AG09319 (cell line): ENCODE data around the gene CCDC144A.
"Not testable (repeated sequence)": the region's sequence is repeated elsewhere in the genome, so short reads cannot be mapped to it uniquely, and the experiment has no call there.

Experiments used
- DNase-seq: peaks from one replicate; pipeline ENCODE4 v3.0.0-alpha.2; 2010; ENCODE audit warnings: low read depth; ENCODE audit errors: extremely low read depth
- CTCF ChIP-seq: IDR thresholded peaks from 2 replicates; pipeline ENCODE4 v1.5.1; 2011; ENCODE audit warnings: low read depth, mild to moderate bottlenecking, inconsistent platforms, low read length, moderate library complexity

Gene CCDC144A

GRCh38 chr17:16787851-16788250, 97.8 kb downstream of the CCDC144A start:
- DNase-seq, result not testable (repeated sequence)

DNA sequence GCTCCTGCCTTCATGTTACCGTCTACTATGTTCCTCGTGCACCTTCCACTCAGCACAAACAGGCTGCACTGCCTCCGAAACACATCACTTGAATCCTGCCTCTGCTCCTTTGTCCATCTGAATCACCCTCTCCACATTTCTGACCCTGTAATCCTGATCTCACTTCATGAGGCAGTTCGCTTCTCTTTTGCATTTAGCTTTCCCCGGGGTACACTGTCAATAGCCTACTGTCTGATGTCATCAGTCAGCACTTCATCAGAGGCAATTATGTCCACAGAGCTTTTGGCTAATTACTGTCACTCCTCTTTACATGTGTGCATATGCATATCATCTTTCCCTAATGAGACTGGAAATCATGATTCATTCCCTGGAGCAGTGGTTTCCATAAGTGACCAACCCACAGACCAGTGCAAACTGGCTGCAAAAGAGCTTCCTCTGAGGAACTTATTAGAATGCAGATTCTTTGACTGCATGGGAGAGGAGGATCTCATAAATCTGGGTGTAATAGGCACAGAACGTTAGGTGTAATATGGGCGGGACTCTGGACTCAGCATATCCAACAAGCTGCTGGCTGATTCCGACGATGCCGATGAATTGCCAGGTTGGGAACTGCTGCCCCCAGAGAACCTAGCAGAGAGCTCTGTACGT, 99.0 kb downstream of the CCDC144A start:
- DNase-seq, result not testable (repeated sequence)

- DNase-seq, result not testable (repeated sequence)
These were observed 99.6 kb downstream of the CCDC144A start for GRCh38 chr17:16789622-16790021.

DNA sequence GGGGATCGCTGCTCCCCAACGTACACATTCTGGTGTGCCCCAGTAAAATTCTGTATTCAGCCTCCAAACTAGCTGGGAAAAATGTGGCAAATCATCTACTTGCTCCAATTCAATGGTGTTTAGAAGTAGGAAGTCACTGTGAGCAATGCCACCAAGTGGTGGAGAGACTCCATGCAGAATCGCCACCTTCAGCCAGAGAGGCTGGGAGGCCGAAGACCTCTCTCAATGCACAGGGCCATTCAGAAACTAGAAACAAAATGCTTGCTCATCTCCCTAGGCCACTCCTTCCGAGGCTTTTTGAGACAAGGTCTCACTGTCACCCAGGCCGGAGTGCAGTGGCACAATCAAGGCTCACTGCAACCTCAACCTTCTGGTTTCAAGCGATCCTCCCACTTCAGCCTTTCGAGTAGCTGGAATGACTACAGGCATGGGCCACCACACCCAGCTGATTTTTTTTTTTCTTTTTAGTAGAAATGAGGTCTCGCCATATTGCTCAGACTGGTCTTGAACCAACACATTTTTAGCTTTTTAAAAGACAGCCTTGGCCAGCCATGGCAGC, 100.4 kb downstream of the CCDC144A start:
- DNase-seq, result not testable (repeated sequence)

GRCh38 chr17:16794215-16794614, 104.2 kb downstream of the CCDC144A start:
- not testable (repeated sequence) for DNase-seq

- not testable (repeated sequence) for DNase-seq
These were observed 105.9 kb downstream of the CCDC144A start for GRCh38 chr17:16795894-16796293.

DNA sequence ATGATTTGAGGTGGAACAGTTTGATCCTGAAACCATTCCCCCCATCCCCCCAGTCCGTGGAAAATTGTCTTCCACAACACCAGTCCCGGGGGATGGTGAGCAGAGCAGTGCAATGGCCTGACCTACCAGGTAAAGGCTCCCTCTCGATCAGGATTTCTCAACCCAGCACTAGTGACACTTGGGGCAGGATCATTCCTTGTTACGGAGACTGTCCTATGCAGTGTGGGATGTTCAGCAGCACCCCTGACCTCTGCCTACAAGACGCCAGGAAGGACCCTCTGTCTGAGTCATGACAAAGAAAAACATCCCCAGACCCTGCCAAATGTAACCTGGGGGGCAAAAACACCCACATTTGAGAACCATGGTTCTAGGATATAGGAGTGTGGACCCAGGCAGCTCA, 114.8 kb downstream of the CCDC144A start:
- not testable (repeated sequence) for DNase-seq

GRCh38 chr17:16806599-16806998, 116.6 kb downstream of the CCDC144A start:
- DNase-seq, result not testable (repeated sequence)

GRCh38 chr17:16807620-16808019, 117.6 kb downstream of the CCDC144A start:
- DNase-seq, result not testable (repeated sequence)

GRCh38 chr17:16810236-16810635, 120.2 kb downstream of the CCDC144A start:
- not testable (repeated sequence) for DNase-seq

DNA sequence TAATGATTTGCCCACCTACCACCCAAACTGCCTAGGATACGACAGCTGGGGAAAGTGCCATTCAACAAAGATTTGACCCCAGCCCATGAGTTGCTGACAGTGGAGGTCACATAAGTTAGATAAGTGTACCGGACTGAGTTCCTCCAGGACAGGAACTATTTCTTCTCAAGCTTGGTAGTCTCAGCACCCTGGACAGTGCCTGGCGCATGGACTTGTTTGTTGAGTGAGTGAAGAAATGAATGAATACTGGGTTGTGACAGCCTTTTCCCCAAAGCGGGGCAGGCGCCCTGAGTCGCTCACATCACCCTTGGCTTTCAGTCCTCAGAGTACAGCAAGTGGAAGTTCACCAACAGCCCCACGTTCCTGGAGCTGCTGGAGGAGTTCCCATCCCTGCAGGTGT, 122.1 kb downstream of the CCDC144A start:
- DNase-seq, result not testable (repeated sequence)

- no peak for TF ChIP-seq CTCF
- no peak for DNase-seq
These were observed 124.4 kb downstream of the CCDC144A start for GRCh38 chr17:16814439-16814838.

DNA sequence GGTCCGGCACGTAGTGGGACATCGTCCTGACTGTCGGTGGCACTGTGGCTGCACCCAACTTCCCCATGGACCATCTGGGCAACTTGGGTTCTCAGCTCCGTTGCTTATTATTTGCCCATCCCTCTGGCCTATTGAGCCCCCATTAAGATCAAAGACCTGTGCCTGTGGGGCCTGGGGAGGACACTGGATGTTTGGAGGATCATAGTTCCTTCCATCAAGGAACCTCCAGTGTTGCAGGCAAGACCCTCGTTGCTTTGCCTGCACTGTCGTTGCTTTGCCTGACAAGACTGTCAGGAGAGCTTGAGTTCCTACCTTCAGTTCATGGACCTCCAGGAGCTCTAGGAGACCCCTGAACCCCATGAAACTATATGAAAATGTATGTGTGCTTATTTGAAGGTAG, 127.2 kb downstream of the CCDC144A start:
- DNase-seq, result no peak
- TF ChIP-seq CTCF, result no peak

DNA sequence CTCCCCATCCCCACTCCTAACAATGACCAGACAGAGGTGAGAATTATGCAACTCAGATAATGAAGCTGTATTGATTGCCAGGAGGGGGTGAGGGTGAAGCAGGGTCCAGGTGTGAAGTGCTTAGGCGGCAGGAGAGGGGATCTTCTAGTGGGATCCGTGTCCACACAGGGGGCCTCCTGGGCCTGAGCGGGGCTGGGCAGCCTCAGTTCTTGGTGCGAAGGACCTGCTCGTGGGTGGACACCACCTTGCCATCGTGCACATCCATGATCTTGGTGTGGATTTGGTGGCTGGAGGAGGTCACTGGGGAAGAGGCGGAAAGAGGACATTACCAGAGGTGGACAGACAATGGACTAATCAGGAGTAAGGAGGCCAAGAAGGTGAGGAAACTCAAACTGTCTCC, 127.9 kb downstream of the CCDC144A start:
- DNase-seq, result not testable (repeated sequence)
